ENCODE results near the gene CBFA2T3.
"Not testable (repeated sequence)": the region's sequence is repeated elsewhere in the genome, so short reads cannot be mapped to it uniquely, and the experiment has no call there.

CBFA2T3 gene

DNA sequence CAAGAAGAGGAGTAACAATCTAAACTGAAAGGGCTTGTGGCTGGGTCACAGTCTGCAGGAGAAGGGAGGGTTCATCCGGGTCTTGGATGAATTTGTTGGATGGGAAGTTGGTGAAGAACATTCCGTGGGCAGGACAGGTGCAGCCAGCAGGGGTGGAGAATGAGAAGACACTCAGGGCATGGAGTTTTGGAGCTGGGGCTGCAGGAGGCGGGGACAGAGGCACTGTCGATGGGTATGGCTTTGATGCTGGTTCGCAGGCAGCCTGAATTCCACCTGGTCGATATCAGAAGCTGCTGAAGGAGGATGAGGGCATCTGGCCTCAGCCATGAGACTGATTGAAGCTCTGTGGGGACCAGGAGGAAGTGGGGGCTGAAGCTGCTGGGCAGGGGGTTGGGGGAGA is 36.1 kb upstream of the CBFA2T3 start:
- DNase-seq, result no peak

GRCh38 chr16:89012622-89012995 is 35.6 kb upstream of the CBFA2T3 start:
- DNase-seq, result no peak

GRCh38 chr16:89011909-89012621 is 35.1 kb upstream of the CBFA2T3 start:
- DNase-seq, result no peak

DNA sequence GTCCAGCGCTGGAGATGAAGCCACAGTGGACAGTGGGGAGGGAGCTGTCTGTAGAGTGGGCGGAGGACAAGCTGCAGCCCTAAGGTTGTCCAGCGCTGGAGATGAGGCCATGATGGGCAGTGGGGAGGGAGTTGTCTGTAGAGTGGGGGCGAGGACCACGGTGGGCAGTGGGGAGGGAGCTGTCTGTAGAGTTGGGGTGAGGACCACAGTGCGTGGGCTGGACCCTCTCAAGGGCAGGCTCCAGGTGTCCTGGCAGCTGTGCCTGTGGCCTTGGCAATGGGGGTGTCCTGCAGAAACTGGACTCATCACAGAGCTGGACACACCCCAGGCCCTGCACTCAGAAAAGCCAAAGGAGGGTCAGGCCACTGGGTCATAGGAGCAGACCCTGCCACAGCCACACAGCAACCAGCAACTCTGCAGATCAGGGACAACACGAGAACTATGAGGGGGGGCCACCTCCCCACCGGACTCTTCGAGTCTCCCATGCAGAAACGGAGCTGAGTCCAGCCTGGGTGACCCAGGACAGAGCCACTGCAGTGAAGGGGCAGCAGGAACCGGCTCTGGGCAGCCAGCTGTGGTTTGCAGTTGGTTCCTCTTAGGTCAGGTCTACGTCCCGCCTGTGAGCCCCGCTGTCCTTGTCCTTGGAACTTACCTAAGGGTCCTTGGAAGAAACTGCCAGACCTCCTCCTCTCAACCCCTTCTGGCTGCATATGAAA is 33.4 kb upstream of the CBFA2T3 start:
- no peak for DNase-seq

DNA sequence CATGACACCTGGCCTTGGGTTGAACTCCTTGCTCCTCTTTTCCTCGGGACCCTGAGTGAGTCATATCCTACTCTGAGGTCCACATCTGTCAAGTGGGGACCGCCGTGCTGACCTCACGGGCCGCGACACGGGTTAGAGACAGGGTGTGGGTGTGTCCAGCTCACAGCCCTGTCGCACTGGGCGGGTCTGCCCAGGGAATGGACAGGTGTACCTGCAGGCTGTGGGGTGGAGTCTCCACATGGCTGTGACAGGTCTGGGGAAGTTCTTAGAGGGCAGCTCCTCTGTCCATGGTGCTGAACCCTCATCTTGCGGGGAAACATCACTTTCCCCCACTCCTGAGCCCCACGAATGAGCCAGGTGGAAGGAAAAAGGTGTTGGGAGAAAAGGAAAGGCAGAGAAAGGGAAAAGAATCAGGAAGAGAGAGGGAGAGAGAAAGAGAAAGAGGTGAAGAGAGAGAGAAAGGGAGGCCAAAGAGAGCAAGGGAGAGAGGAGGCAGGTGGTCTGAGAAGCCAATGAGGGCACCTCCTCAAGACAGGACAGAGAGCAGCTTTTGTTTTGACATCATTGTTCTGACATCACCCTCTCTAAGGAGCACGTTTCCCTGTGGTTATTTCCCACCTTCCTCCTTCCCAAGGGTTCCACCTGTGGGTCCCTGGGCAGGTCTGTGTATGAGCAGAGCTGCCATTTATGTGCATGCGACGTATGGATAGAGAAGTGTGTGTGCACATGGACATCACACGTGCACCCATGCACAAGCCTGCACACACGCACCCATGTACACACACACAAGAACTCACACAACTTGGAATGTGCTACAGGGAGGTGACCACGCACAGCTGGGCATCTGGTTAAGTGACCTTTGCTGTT is 32.6 kb upstream of the CBFA2T3 start:
- peak in 1 of 56 donors; percentile 25 for DNase-seq

GRCh38 chr16:89008796-89009195 is 31.8 kb upstream of the CBFA2T3 start:
- not testable (repeated sequence) for DNase-seq

DNA sequence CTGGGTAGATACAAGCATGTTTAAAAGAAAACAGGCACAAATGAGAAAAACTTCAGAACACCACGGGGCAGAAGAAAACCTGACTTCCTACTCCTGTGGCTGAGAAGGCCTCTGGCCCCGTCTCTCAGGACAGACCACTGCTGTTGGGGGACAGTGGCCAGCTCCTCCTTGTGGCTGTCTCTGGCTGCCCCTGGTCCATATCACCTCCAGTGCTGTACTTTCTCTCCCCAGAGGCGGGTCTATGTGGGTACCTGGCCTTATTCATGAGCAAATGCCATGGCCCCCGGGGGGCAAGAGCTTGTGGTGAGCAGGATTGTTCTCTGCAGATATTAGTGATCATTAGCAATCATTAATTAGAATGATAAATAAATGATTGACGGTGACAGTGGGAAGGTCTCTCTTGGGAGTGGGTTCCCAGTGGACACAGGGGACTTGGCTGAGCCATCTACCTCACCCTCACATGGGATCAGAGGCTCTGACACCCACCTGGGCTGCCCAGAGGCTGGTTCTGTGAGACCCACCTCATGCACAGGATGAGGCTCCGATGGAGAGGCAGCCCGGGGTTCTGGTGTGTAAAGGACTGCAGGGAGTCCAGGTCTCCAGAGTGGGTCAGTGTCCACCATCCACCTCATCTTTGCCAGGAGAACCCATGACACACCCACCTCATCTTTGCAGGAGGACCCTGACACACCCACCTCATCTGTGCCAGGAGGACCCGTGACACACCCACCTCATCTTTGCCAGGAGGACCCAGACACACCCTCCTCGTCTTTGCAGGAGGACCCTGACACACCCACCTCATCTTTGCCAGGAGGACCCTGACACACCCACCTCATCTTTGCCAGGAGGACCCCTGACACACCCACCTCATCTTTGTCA is 30.6 kb upstream of the CBFA2T3 start:
- DNase-seq, result no peak

DNA sequence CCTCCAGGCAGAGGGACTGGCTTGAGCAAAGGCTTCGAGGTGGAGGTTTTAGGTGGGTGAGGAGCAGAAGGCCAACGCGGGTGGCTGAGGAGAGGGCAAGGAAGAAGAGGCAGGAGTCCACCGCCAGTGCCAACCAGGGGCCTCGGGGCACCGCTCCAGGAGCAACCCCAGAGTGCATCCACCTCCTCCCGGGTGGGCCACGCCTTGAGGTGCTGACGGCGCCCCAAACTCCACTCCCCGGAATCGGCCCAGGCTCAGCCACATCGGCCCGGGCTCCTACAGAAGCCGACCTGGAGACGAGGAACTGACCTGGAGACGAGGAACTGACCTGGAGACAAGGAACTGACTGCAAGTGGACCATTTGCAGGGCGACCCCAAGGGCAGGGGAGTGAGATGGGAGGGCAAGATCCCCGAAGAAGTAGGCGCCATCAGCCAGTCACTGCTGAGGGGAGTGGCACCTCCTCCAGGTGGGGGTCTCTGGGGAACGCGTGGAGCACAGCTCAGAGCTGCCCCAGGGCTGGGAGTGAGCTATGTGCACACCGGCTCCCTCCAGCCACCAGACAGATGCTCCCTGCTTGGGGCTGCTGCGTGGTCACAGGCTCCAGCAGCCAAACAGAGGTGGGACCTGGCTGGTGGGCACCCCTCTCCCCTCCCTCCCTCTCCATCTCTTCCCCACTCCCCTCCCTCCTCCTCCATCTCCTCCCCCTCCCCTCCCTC is 29.2 kb upstream of the CBFA2T3 start:
- DNase-seq, result no peak

DNA sequence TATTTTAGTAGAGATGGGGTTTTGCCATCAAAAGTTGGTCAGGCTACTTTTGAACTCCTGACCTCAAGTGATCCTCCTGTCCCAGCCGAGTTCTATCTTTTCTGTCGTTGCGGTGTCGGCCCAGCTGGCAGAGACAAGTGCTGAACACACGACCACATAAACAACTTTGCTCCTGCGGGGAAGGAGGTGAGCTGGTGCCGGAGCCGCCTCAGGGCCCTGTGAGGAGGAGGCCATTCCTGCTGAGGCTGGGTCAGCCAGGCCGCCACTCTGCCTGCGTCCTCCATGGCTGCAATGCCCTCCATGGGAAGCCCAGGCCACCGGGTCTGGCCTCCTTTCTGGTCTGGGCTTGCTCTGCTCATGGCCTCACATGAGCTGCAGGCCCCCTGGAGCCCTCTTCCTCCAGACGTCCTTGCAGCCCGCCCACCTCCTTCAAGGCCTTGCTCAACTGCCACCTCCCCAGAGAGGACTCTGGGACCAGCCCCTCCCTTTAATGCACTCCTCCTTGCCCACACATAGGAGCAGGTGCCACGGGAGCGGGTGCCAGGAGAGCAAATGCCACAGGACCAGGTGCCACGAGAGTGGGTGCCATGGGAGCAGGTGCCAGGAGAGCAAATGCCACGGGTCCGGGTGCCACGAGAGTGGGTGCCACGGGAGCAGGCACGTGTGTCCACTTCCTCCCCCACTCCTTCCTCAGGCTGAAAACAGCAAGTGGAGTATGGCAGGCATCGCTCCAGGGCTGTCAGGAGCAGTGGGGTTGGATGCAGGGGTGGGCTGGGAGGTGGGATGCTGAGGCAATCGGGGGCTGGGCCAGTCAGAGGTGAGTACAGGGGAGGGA is 28.4 kb upstream of the CBFA2T3 start:
- DNase-seq, result no peak

- DNase-seq, result no peak
Measured at GRCh38 chr16:89004209-89004831, 27.3 kb upstream of the CBFA2T3 start.

DNA sequence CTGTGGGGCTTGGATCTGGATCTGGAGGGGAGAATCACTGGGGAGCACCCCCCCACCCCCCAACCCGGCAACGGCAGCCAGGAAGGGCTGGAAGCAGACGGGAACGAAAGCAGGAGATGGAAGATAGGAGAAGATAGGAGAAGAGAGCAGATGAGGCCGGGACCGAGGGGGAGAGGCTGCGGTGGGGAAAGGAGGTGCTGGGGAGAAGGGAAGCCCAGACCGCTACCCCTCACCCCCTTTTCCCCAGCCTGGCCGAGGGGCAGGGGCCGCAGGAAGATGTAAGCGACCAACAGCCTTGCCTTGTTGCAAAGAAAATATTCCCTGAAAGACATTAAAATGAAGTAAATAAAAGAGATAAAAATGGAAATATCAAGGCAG is 26.8 kb upstream of the CBFA2T3 start:
- DNase-seq, result no peak

GRCh38 chr16:89002851-89003830 is 26.1 kb upstream of the CBFA2T3 start:
- no peak for DNase-seq

DNA sequence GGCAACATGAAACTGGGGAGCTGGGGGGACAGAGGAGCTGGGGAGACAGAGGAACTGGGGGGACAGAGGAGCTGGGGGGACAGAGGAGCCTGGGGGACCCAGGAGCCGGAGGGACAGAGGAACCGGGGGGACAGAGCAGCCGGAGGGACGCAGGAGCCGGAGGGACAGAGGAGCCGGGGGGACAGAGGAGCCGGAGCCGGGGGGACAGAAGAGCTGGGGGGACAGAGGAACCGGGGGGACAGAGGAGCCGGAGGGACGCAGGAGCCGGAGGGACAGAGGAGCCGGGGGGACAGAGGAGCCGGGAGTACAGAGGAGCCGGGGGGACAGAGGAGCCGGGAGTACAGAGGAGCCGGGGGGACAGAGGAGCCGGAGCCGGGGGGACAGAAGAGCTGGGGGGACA is 25.1 kb upstream of the CBFA2T3 start:
- not testable (repeated sequence) for DNase-seq

GRCh38 chr16:89001117-89002027 is 24.4 kb upstream of the CBFA2T3 start:
- DNase-seq, result no peak

DNA sequence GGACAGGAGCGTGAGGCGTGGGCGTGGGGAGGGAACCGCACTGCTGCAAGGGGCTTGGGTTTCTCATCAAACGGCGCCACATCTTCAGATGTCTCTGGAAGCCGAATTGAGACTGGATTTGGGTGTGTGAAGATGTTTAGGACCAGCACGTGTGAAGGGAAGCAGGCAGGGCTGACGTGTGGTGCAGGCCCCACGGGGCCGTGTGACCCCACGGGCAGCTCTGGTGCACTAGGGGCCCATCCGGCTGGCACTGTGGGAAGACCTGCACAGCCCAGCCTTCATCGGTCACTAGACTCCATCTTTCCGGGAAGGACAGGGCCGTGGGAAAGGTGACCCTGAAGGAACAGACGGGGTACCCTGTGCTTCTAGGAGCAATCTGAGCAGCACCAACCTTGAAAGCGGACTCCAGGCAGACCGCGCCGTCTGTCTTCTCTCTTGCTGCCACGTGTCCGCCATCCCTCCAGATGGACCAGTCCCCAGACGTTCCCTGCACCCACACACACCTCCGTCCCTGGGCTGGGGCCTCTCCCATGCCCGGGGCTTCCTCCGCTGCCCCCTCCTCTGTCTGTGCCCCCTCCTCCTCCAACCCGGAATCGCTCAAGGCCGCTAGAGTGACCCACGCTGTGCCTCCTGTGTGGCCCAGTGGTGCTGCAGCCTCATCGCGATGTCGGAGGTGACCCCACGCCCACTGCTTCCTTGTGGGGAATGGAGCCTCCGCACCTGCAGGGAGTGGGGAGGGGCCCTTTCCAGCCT is 23.4 kb upstream of the CBFA2T3 start:
- DNase-seq, result no peak

Measured in nucleus accumbens (tissue), 56 donors.